Activated CD4-positive, alpha-beta T cell treated with anti-CD3 and anti-CD28 coated beads, Interleukin-2, amount 10 ng/mL, durations not matched to agents 24 days and 14 days (primary cell): ENCODE data around the gene GPATCH2. TPM values are rescaled to one million over a fixed set of nuclear protein-coding genes. Genes with fewer than 3 reads are reported as not detected.

Experiments
- DNase-seq: peaks from one replicate; pipeline ENCODE4 v3.0.0; 2022
- H3K27ac Mint-ChIP-seq: one replicate; pipeline ENCODE4 v1.8.0; 2022; ENCODE audit warnings: mild to moderate bottlenecking, mixed read lengths
- H3K27me3 Mint-ChIP-seq: one replicate; pipeline ENCODE4 v1.8.0; 2022; ENCODE audit warnings: mixed read lengths
- H3K36me3 Mint-ChIP-seq: one replicate; pipeline ENCODE4 v1.8.0; 2022; ENCODE audit warnings: low read depth, mild to moderate bottlenecking, mixed read lengths
- H3K4me1 Mint-ChIP-seq: one replicate; pipeline ENCODE4 v1.8.0; 2021; ENCODE audit warnings: mixed read lengths
- H3K4me3 Mint-ChIP-seq: one replicate; pipeline ENCODE4 v1.8.0; 2022; ENCODE audit warnings: mild to moderate bottlenecking, moderate library complexity, mixed read lengths
- H3K9me3 Mint-ChIP-seq: one replicate; pipeline ENCODE4 v1.8.0; 2021; ENCODE audit warnings: mixed read lengths
- intact Hi-C: fragments of 100-400 bp; cut with micrococcal nuclease; formaldehyde crosslinking; loops from one replicate; pipeline ENCODE4 v1.15.1; 2023
- total RNA-seq: library from RNA; stranded (reverse); gene quantifications from 2 replicates; pipeline ENCODE4 v1.2.3, GENCODE V29; 2022

The GPATCH2 gene
- total RNA-seq, 1 donor from 2014 or later = 12.1 TPM

DNA sequence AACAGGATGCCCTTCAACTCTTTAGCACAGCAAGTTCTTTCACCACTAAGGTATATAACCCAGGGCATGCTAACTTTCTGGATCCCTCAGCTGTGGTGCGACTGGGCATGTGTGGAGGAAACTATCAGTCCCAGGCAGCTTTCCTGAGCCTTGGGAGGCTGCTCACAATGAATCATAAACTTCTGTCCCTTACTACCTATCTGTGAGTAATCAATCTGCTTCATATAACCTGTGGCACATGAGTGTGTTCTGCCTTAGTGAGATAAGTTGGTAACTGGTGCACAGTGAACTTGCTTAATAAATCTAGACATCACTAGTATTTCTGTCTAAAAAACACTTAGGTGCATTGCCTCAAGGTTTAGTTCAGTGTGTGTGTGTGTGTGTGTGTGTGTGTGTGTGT is 158.0 kb downstream of the GPATCH2 start:
- Mint-ChIP-seq H3K27me3 (no peaks in the 10 kb centered on the region), H3K4me1 (no peaks in the 10 kb centered on the region), H3K4me3 (no peak overlapping the region), H3K9me3 (no peaks in the 10 kb centered on the region), H3K27ac (no peak overlapping the region), H3K36me3 (no peaks in the 10 kb centered on the region)
- DNase-seq = no peak
- intact Hi-C loops = no loop called here

DNA sequence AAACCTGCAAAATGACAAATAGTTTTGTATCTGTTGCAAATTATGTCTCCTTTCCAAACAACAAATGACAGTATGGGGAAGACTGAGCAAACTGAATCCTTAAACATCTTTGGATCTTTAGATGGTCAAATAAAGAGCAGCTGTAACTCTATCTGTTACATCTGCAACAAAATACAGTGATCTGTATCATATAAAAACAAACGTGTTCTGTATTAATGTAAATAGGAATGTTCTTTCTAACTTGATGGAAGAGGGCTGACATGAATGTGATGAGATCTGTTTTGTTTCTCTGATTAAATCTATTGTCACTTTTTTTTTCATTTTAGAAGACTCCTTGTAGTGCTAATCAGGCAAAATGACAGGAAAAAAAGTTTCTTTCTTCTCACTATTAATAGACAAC is 159.5 kb downstream of the GPATCH2 start:
- H3K9me3 Mint-ChIP-seq = no peaks in the 10 kb centered on the region
- no peaks in the 10 kb centered on the region for H3K36me3 Mint-ChIP-seq
- H3K27ac Mint-ChIP-seq = no peak overlapping the region
- no peak overlapping the region for H3K4me3 Mint-ChIP-seq
- no peaks in the 10 kb centered on the region for H3K4me1 Mint-ChIP-seq
- H3K27me3 Mint-ChIP-seq = no peaks in the 10 kb centered on the region
- intact Hi-C loops = no loop called here
- DNase-seq = no peak

DNA sequence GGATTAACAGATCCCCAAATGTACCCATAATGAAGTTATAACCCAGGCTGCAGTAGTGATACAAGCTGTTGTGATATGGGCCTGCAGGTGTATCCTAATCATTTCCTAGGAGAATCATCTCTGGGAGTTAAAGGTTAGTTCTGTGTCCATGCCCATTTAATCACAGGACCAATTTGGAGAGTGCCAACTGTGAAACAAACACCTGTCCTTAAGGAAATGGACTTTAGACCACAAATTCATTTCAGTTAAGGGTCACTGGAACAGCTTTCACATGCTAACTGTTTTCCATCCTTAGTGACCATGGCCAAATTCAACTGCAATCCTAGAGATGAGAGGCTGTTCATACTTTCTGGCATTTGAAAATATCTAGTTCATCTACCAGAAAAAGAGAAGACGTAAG is 160.9 kb downstream of the GPATCH2 start:
- no peak for DNase-seq
- no peaks in the 10 kb centered on the region for H3K27me3 Mint-ChIP-seq
- no peaks in the 10 kb centered on the region for H3K36me3 Mint-ChIP-seq
- H3K9me3 Mint-ChIP-seq = peaks cover 4% of the 10 kb centered on the region
- no peak overlapping the region for H3K4me3 Mint-ChIP-seq
- intact Hi-C loops = no loop called here
- H3K27ac Mint-ChIP-seq = no peak overlapping the region
- no peaks in the 10 kb centered on the region for H3K4me1 Mint-ChIP-seq

DNA sequence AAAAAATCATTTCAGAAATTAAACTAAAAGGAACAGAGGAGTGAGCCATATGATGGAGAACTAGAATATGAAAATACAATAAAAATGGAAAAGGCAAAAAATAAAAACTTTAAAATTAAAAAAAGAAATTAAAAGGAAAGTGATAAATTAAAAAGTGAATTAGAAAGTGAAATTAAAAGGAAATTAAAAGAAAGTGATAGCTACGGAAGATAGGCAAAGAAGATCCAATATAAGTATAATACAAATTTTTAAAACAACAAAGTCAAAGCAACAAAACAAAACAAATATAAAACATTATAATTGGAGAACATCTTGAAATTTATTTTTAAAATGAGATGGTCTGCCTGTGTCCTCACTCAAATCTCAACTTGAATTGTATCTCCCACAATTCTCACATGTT is 165.8 kb downstream of the GPATCH2 start:
- Mint-ChIP-seq H3K4me1 (no peaks in the 10 kb centered on the region), H3K27me3 (no peaks in the 10 kb centered on the region), H3K9me3 (peaks cover 4% of the 10 kb centered on the region), H3K4me3 (no peak overlapping the region), H3K27ac (no peak overlapping the region), H3K36me3 (no peaks in the 10 kb centered on the region)
- intact Hi-C loops = no loop called here
- DNase-seq = no peak

DNA sequence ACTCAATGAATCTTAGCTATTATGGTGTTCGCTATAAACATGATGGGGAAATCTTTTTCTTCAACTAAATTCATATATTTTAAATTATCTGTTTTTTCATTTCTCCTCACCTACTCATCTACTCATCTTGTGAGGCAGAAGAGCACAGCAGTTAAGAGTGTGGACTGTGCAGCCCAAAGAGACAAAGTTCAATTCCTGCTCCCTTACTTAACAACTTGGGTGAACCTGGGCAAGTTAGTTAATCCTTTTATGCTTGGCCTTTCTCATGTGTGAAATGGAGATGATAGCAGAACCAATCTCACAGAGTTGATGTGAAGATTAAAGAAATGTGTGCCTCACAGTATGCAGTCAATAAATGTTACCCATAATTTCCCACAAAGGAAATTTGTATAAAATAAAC is 168.2 kb downstream of the GPATCH2 start:
- no peaks in the 10 kb centered on the region for H3K4me1 Mint-ChIP-seq
- H3K9me3 Mint-ChIP-seq = peaks cover 4% of the 10 kb centered on the region
- H3K4me3 Mint-ChIP-seq = no peak overlapping the region
- H3K27me3 Mint-ChIP-seq = no peaks in the 10 kb centered on the region
- H3K27ac Mint-ChIP-seq = no peak overlapping the region
- intact Hi-C loops = no loop called here
- DNase-seq = no peak
- no peaks in the 10 kb centered on the region for H3K36me3 Mint-ChIP-seq

DNA sequence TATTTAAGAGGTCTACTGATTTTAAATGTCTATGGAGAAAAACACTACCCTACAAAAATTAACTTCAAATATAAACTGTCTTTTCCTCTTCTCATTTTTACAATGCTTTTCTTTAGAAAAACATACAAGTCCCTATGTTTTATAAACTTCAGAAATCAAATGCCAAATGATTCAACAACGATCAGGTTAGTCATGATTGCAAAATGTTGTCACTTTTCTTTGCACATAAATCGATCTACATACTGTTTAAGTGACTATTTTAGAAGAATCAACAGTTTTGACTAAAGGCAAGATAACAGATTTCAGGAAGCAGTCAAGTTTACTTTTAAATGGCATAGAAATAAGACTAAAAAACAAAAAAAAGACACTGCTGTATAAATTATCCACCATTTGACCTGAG is 168.7 kb downstream of the GPATCH2 start:
- H3K27me3 Mint-ChIP-seq = no peaks in the 10 kb centered on the region
- no peaks in the 10 kb centered on the region for H3K4me1 Mint-ChIP-seq
- DNase-seq = no peak
- peaks cover 4% of the 10 kb centered on the region for H3K9me3 Mint-ChIP-seq
- H3K27ac Mint-ChIP-seq = no peak overlapping the region
- intact Hi-C loops = no loop called here
- H3K4me3 Mint-ChIP-seq = no peak overlapping the region
- no peaks in the 10 kb centered on the region for H3K36me3 Mint-ChIP-seq

DNA sequence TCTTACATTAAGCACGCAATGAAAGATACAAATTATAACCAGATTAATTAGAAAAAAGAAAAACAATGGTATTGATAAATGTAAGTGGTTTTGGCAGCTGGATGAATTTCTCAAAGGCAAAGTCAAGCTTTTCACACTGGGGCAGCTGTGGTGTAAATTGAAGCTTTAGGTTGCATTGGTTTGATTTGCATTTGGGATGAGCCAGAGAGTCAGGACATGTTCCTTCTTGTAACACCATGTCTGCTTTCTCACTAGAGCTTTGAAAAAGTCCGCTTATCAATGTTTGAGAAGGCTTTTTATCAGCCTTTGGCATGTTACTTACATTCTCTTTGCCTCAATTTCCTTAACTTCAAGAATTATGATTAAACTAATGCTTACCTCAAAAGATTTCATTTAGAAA is 173.9 kb downstream of the GPATCH2 start:
- Mint-ChIP-seq H3K4me3 (no peak overlapping the region), H3K27me3 (no peaks in the 10 kb centered on the region), H3K4me1 (no peaks in the 10 kb centered on the region), H3K36me3 (no peaks in the 10 kb centered on the region), H3K27ac (no peak overlapping the region), H3K9me3 (no peaks in the 10 kb centered on the region)
- DNase-seq = no peak
- intact Hi-C loops = no loop called here

DNA sequence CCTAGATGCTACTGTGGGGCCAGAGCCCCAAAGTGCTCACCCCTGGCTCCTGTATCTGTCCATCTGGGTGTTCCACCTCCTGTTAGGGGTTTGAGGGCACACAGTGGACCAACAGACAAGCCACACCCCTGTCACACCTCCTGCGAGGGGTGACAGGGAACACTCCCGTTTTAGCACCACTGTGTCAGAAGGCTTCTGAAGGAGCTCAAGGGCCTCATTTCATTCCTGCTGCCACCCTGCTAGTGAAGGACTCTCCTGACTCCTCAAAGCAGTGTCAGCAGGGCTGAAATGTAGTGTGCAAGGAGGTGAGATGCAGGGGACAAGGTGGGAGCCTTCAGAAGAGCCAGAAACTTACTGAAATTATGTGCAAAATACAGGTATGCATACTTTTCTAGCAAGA is 174.6 kb downstream of the GPATCH2 start:
- no peak overlapping the region for H3K27ac Mint-ChIP-seq
- no peak for DNase-seq
- intact Hi-C loops = no loop called here
- H3K4me3 Mint-ChIP-seq = no peak overlapping the region
- H3K9me3 Mint-ChIP-seq = no peaks in the 10 kb centered on the region
- no peaks in the 10 kb centered on the region for H3K27me3 Mint-ChIP-seq
- no peaks in the 10 kb centered on the region for H3K4me1 Mint-ChIP-seq
- no peaks in the 10 kb centered on the region for H3K36me3 Mint-ChIP-seq

DNA sequence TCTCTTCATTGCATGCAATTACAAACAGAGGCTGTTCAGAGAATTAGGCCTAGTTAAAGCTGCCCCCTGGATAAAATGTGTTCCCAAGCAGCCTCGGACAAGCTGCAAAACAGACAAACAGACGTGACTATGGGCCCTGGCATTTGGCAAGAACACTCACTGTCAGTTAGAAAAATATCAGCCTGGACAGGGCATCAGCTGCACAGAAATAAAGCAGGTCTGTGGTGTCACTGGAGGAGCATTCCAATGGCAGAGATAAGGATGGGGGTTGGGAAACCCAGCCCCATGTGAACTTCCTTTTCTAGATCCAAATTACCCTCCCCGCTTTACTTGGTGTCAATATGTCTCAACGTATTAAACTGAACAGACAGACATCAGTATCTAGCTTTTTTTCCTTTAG is 177.1 kb downstream of the GPATCH2 start:
- Mint-ChIP-seq H3K9me3 (no peaks in the 10 kb centered on the region), H3K27ac (no peak overlapping the region), H3K36me3 (no peaks in the 10 kb centered on the region), H3K4me3 (no peak overlapping the region), H3K27me3 (no peaks in the 10 kb centered on the region), H3K4me1 (no peaks in the 10 kb centered on the region)
- intact Hi-C loops = no loop called here
- DNase-seq = no peak

DNA sequence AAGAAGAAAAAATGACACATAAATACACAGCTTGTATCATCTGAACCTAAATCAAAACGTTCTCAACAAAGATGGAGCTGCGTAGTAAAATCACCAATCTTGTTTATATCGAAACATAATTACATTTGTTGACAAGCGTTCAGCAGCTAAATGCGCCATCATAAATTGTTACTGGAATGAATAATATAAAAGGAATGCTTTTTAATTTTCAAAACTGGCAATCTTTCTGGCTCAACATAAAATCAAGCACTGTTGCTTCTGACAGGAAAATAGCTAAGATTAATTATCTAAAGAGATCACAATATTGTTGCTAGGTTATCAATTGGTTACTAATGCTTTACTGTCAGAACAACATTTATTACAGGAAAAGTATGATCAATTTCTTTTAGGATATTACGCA is 181.5 kb downstream of the GPATCH2 start:
- H3K27me3 Mint-ChIP-seq = no peaks in the 10 kb centered on the region
- no peaks in the 10 kb centered on the region for H3K4me1 Mint-ChIP-seq
- no peak for DNase-seq
- no peak overlapping the region for H3K27ac Mint-ChIP-seq
- H3K9me3 Mint-ChIP-seq = peaks cover 2% of the 10 kb centered on the region
- intact Hi-C loops = no loop called here
- H3K4me3 Mint-ChIP-seq = no peak overlapping the region
- no peaks in the 10 kb centered on the region for H3K36me3 Mint-ChIP-seq

DNA sequence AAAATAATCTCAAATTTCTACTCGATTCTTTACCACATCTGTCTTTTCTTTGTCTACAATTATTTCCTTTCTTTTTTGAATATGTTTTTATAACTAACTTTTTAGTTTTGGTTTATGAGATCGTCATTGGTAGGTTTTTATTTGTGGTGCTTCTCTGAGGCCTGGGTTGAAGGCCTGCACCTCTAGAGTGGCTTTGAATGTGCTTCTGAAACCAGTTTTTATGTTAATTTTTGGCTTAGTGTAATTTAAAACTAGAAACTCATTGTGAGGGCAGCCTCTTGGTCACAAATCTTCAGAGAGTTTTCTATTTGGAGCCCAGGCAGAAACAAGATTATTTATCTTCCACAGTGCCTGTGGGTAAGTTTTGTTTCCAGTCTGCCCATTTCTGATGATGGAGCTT is 187.0 kb downstream of the GPATCH2 start:
- Mint-ChIP-seq H3K4me3 (no peak overlapping the region), H3K4me1 (no peaks in the 10 kb centered on the region), H3K27ac (no peak overlapping the region), H3K36me3 (no peaks in the 10 kb centered on the region), H3K9me3 (peaks cover 10% of the 10 kb centered on the region), H3K27me3 (no peaks in the 10 kb centered on the region)
- DNase-seq = no peak
- intact Hi-C loops = no loop called here

DNA sequence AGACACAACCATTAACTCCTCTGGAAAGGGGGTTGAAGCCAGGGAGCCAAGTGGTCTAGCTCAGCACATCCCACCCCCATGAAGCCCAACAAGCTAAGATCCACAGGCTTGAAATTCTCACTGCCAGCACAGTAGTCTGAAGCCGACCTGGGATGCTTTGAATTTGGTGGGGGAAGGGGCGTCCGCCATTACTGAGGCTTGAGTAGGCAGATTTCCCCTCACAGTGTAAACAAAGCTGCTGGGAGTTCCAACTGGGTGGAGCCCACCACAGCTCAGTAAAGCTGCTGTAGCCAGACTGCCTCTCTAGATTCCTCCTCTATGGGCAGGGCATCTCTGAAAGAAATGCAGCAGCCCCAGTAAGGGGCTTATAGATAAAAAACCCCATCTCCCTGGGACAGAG is 193.5 kb downstream of the GPATCH2 start:
- no peak for DNase-seq
- Mint-ChIP-seq H3K4me3 (no peak overlapping the region), H3K4me1 (no peaks in the 10 kb centered on the region), H3K27me3 (no peaks in the 10 kb centered on the region), H3K36me3 (no peaks in the 10 kb centered on the region), H3K9me3 (peaks cover 15% of the 10 kb centered on the region), H3K27ac (no peak overlapping the region)
- intact Hi-C loops = no loop called here

DNA sequence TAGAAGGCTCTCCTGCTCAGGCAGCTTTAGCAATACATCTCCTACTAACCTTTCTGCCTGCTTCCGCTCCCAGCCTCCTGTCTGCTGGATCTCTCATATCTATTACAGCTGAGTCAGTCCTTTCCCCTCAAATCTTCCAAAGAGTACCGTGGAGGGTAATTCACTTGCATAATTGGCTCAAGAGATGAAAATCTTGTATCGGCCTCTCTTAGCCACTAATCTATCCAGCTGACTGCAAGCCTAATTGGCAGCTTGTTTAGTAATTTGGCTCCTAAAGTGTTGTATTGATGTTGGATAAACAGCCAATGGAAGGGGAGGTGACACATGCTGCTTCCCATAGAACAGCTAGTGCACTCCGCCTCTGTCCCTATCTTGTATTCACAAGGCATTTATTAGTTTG is 195.7 kb downstream of the GPATCH2 start:
- intact Hi-C loops = no loop called here
- Mint-ChIP-seq H3K9me3 (peaks cover 15% of the 10 kb centered on the region), H3K4me3 (no peak overlapping the region), H3K4me1 (no peaks in the 10 kb centered on the region), H3K36me3 (no peaks in the 10 kb centered on the region), H3K27ac (no peak overlapping the region), H3K27me3 (no peaks in the 10 kb centered on the region)
- DNase-seq = no peak

DNA sequence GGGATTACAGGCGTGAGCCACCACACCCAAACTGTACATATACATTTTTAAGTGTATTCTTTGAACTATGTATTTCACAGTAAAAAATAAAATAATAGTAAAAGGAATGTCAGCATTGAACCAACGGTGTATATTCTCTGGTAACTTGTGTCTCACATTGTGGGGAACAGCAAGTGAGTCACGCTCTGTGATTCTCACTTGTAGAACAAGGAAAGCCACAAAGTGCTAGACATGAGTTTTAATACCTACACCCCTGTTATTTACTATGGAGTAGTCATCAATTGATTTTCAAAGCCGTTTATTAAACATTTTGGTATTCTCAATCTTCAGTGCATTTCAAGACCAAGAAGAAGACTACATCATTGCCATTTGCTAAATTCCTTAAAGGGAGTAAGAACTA is 197.2 kb downstream of the GPATCH2 start:
- no peak overlapping the region for H3K27ac Mint-ChIP-seq
- peaks cover 7% of the 10 kb centered on the region for H3K9me3 Mint-ChIP-seq
- no peaks in the 10 kb centered on the region for H3K27me3 Mint-ChIP-seq
- no peaks in the 10 kb centered on the region for H3K36me3 Mint-ChIP-seq
- no peak for DNase-seq
- H3K4me3 Mint-ChIP-seq = no peak overlapping the region
- no peaks in the 10 kb centered on the region for H3K4me1 Mint-ChIP-seq
- intact Hi-C loops = loop anchor here (5.0 kb wide), 1 partner anchor 314 kb away; no protein-coding TSS in a partner anchor

DNA sequence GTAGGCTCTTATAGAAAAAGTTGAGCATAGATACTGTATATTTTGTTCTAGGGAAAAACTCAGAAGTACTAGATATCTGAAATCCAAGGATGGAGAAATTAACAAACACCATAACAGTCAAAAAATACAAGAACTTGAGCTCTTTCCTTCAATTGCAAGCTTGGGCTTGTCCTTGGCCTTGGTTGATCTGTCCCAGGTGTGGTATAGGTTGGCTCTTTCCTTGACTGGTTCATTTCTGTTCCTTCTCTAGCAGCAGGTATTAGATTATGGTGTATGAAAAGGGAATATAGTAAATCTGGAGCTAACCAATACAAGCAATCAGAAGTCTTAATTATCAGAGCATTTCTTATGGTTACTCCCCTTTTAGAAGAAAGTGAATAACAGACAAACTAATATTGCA is 198.6 kb downstream of the GPATCH2 start:
- Mint-ChIP-seq H3K4me3 (no peak overlapping the region), H3K9me3 (no peaks in the 10 kb centered on the region), H3K27ac (no peak overlapping the region), H3K36me3 (no peaks in the 10 kb centered on the region), H3K27me3 (no peaks in the 10 kb centered on the region), H3K4me1 (no peaks in the 10 kb centered on the region)
- intact Hi-C loops = loop anchor here (5.0 kb wide), 1 partner anchor 315 kb away; no protein-coding TSS in a partner anchor
- DNase-seq = no peak
